Right atrium auricular region (tissue), 2 donors: ENCODE measurements around the gene LIX1L. TPM values are rescaled to one million over a fixed set of nuclear protein-coding genes. Genes with fewer than 3 reads are reported as not detected.

Experiments used
- DNase-seq: peaks from one replicate; pipeline ENCODE4 v3.0.0-alpha.2; 2019; ENCODE audit warnings: low spot score
- H3K27ac ChIP-seq, 2 donors: fragments of 200-600 bp; sonication (generic); 1 replicate in 1 of 2; 2 replicates in 1 of 2; pipeline ENCODE4 v1.5.1; 2016 to 2019
- H3K27me3 ChIP-seq, 2 donors: fragments of 200-600 bp; sonication (generic); one replicate each; pipeline versions ENCODE4 v1.5.1 to v1.6.0; 2017 to 2019
- H3K36me3 ChIP-seq: fragments of 200-600 bp; sonication (generic); one replicate; pipeline ENCODE4 v1.5.1; 2016
- H3K4me1 ChIP-seq, 2 donors: fragments of 200-600 bp; sonication (generic); one replicate each; pipeline versions ENCODE4 v1.5.1 to v1.6.0; 2017 to 2019
- H3K4me3 ChIP-seq, 2 donors: fragments of 200-600 bp; sonication (generic); 1 replicate in 1 of 2; 2 replicates in 1 of 2; pipeline ENCODE4 v1.5.1; 2017 to 2019; ENCODE audit warnings: mild to moderate bottlenecking in 1 of 2, moderate library complexity in 1 of 2
- H3K9me3 ChIP-seq, 2 donors: fragments of 200-600 bp; sonication (generic); one replicate each; pipeline ENCODE4 v1.5.1; 2019
- total RNA-seq, 2 donors: library from RNA; depleted of rRNA; stranded (reverse); fragments of >200 nt; gene quantifications; one replicate each; pipeline ENCODE4 v1.1.0, GENCODE V29; 2016
- TF ChIP-seq, protein P1 (sequence below), 2 donors: fragments of 200-600 bp; sonication (generic); IDR thresholded peaks; one replicate each; pipeline ENCODE4 v1.5.1; 2019; ENCODE audit warnings: antibody characterized with exemption in 2 of 2

The LIX1L gene
- total RNA-seq, 2 donors from 2014 or later, result 26.6 to 36.6 TPM

DNA sequence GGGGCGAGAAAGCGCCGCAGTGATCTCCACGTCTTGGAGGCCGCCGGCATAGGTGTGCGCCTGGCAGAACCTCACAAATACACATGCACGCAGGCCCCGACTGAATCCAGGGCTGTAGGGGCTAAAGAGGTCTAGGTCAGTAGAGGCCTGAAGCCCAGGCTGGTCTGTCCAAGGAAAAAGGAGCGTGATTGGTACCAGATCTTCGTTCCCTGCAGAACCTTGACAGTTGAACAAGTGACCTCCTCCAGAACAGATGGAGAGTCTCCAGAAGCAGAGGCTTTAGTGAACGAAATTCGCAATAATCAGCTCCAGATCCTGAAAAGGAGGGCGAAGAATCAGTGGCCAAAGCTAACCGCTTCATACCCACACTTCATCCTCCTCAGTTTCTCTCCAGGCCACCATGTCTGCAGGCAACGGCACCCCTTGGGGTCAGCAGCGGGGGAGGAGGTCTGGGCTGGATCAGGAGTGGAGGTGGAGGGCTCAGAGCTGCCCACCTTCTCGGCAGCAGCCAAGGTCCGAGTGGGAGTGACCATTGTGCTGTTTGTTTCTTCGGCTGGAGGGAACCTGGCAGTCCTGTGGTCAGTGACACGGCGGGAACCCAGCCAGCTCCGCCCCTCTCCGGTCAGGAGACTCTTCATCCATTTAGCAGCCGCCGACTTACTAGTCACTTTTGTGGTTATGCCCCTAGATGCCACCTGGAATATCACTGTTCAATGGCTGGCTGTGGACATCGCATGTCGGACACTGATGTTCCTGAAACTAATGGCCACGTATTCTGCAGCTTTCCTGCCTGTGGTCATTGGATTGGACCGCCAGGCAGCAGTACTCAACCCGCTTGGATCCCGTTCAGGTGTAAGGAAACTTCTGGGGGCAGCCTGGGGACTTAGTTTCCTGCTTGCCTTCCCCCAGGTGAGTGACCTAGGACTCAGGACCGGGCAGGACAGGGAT lies 38.6 kb downstream of the LIX1L start:
- Histone ChIP-seq H3K4me3 (peak overlapping the region; percentile 87 to 91), H3K27me3 (no peaks in the 10 kb centered on the region), H3K36me3 (peaks cover 12% of the 10 kb centered on the region), H3K27ac (peak overlapping the region; percentile 87 to 92), H3K9me3 (no peaks in the 10 kb centered on the region), H3K4me1 (peaks cover 0 to 29% of the 10 kb centered on the region in 2 donors)
- TF ChIP-seq, protein P1, sequence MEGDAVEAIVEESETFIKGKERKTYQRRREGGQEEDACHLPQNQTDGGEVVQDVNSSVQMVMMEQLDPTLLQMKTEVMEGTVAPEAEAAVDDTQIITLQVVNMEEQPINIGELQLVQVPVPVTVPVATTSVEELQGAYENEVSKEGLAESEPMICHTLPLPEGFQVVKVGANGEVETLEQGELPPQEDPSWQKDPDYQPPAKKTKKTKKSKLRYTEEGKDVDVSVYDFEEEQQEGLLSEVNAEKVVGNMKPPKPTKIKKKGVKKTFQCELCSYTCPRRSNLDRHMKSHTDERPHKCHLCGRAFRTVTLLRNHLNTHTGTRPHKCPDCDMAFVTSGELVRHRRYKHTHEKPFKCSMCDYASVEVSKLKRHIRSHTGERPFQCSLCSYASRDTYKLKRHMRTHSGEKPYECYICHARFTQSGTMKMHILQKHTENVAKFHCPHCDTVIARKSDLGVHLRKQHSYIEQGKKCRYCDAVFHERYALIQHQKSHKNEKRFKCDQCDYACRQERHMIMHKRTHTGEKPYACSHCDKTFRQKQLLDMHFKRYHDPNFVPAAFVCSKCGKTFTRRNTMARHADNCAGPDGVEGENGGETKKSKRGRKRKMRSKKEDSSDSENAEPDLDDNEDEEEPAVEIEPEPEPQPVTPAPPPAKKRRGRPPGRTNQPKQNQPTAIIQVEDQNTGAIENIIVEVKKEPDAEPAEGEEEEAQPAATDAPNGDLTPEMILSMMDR (IDR thresholded peaks at IDR 0.05), result no peak
- no peak for DNase-seq

GRCh38 chr1:145918144-145918991 lies 39.4 kb downstream of the LIX1L start, which contains the start of gene PEX11B:
PEX11B (minus strand) TSS chr1:145918717; CDS start chr1:145918688, 29 bp downstream.
- Histone ChIP-seq H3K9me3 (no peaks in the 10 kb centered on the region), H3K4me1 (peaks cover 0 to 29% of the 10 kb centered on the region in 2 donors), H3K36me3 (peaks cover 19% of the 10 kb centered on the region), H3K27me3 (no peaks in the 10 kb centered on the region), H3K27ac (peak within 1 kb of the TSS; percentile 87 to 92), H3K4me3 (peak within 1 kb of the TSS; percentile 87 to 91)
- TF ChIP-seq, protein P1 (IDR thresholded peaks at IDR 0.05), result no peak
- DNase-seq, result peak; percentile 92

DNA sequence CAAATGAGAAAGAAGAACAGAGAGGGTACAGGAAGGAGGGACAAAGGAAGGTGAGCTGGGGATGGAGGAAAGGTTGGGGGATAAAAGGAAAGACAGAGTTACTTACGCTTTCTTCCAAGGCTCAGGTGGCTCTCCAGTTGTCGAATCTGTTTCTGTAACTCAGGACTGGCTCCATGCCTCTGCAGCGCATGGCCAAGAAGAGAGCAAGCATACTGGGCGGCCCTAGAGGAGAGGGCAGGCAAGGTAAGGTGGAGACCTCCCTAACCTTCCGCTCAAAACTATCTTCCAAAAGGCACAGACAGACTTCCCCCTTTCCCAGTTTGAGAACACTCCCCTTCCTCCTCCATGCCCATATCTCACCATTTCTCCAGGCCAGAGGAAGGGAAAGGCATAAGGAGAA lies 40.2 kb downstream of the LIX1L start:
- Histone ChIP-seq H3K4me3 (peak overlapping the region; percentile 87 to 91), H3K9me3 (no peaks in the 10 kb centered on the region), H3K4me1 (peaks cover 0 to 29% of the 10 kb centered on the region in 2 donors), H3K27me3 (no peaks in the 10 kb centered on the region), H3K36me3 (peaks cover 21% of the 10 kb centered on the region), H3K27ac (peak overlapping the region in 1 of 2 donors; percentile 87)
- no peak for DNase-seq
- TF ChIP-seq, protein P1 (IDR thresholded peaks at IDR 0.05), result no peak

DNA sequence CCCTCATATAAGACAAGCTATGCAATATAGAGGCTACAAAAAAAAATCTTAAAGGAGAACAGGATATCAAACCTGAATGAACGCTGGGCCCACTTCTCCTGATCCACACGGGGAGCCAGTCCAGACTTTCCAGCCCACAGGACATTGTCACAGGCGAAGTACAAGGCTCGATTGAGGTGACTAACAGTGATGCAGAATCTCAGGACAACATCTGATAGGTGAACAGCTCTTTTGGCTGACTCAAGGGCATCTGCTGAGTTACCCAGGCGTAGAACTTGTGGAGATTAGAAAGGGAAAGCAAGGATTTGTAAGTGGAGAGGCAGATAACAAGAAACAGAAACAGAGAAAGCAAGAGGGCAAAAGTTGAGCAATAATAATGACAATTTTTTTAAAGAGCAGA lies 41.1 kb downstream of the LIX1L start:
- no peak for DNase-seq
- Histone ChIP-seq H3K4me3 (no peak overlapping the region), H3K27ac (no peak overlapping the region), H3K27me3 (no peaks in the 10 kb centered on the region), H3K9me3 (no peaks in the 10 kb centered on the region), H3K36me3 (peaks cover 28% of the 10 kb centered on the region), H3K4me1 (peaks cover 0 to 29% of the 10 kb centered on the region in 2 donors)
- TF ChIP-seq, protein P1 (IDR thresholded peaks at IDR 0.05), result no peak

DNA sequence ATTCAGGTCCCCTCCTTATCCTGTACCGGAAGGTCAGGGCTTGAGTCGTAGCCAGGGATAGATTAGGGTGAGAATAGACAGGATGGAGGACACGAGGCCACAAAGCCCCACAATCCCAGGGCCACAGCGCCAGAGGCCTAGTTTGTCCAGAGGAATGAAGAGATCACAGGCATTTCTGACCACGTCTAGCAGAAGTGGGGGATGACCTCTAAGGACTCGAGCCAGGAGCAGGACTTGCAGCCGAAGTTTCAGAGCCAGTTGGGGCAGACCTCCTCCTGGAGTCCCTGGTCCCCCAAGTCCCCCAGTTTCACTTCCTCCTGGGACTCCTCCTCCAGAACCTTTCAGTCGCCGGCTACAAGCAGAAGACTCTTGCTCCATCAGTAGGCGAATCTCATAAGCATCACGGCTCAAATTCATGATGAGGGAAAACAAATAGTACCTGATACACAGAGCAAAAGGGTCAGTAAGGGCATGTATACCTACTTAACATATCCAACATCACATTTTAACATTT lies 45.6 kb downstream of the LIX1L start:
- Histone ChIP-seq H3K36me3 (peaks cover 41% of the 10 kb centered on the region), H3K27me3 (no peaks in the 10 kb centered on the region), H3K27ac (no peak overlapping the region), H3K9me3 (no peaks in the 10 kb centered on the region), H3K4me1 (peaks cover 0 to 27% of the 10 kb centered on the region in 2 donors), H3K4me3 (no peak overlapping the region)
- TF ChIP-seq, protein P1 (IDR thresholded peaks at IDR 0.05), result no peak
- no peak for DNase-seq
